ENCODE measurements around the gene MAD1L1. TPM values are rescaled to one million over a fixed set of nuclear protein-coding genes. Genes with fewer than 3 reads are reported as not detected.

Gene MAD1L1
- total and polyA plus RNA-seq, 2 donors (not counting 3 experiments of a cell fraction or from before 2014, with no cell fraction given) = 34.1 to 42.3 TPM

DNA sequence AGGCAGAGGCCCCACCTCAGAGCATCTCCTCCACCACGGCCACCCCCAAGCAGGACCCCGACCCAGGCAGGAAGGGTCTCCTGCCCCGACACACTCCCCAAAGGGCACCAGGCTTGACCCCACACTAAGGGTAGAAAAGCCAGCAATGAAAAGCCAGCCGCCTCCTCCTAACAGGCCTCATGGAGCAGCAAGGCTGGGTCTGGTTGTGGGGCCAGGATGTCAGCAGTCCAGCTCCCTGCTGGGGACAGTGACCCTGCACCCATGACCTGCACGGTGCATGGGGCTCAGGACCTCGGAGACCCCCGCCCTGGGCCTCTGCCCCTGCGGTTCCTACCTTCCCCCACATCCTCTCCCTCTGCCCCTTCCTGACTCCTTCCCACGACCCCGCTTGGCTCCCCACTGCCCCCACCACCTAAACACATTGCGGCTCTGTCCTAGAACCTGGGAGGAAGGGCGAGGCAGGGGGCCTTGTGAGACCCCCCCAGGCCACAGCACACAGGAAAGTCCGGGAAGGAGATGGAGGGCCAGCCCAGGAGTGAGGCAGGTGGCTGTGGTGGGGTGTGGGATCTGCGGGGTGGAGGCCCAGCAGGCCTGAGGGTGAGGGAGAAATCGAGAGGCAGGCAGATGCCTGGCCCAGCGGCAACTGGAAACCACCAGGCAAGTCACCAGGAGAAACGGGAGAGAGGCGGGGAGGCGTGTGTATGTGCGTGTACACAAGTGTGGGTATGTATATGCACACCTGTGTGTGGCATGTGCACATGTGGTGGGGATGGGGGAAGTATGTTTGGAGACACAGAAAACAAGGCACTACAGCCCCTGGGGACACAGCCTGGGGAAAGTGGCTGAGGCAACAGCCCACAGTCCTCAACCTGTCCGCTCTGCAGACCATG lies 229.9 kb downstream of the MAD1L1 start:
- Histone ChIP-seq H3K79me2 (ENCODE audit: control insufficient read depth, insufficient read depth, low read length) (no peaks in the 10 kb centered on the region), H3K27me3 (ENCODE audit: control insufficient read depth in 2 of 2, insufficient read depth in 2 of 2, low read length in 2 of 2) (no peaks in the 10 kb centered on the region), H3K4me3 (replicated peaks in 1 of 3; ENCODE audit: insufficient read depth in 1 of 3, low read depth in 1 of 3, low read length in 3 of 3) (no peak overlapping the region), H3K9me1 (replicated peaks; ENCODE audit: control insufficient read depth, extremely low read depth, insufficient read depth, low read length) (no peaks in the 10 kb centered on the region), H3K4me1 (ENCODE audit: control insufficient read depth, extremely low read depth, insufficient read depth, low read length) (no peaks in the 10 kb centered on the region), H3K36me3 (ENCODE audit: control insufficient read depth in 2 of 2, extremely low read depth in 1 of 2, insufficient read depth in 2 of 2, low read length in 2 of 2) (no peaks in the 10 kb centered on the region), H3K9me3 (replicated peaks; ENCODE audit: control insufficient read depth, insufficient read depth, low read length) (no peaks in the 10 kb centered on the region), H4K20me1 (replicated peaks; ENCODE audit: control insufficient read depth, extremely low read depth, insufficient read depth, low read length) (no peaks in the 10 kb centered on the region), H3K4me2 (ENCODE audit: insufficient read depth, low read length) (no peak overlapping the region), H3K9ac (replicated peaks; ENCODE audit: extremely low read depth, insufficient read depth, low read length) (no peak overlapping the region), H3K27ac (ENCODE audit: insufficient read depth, low read depth, low read length) (no peak overlapping the region), H2AFZ (ENCODE audit: low read depth, low read length) (no peak overlapping the region)
- TF ChIP-seq, protein P1, sequence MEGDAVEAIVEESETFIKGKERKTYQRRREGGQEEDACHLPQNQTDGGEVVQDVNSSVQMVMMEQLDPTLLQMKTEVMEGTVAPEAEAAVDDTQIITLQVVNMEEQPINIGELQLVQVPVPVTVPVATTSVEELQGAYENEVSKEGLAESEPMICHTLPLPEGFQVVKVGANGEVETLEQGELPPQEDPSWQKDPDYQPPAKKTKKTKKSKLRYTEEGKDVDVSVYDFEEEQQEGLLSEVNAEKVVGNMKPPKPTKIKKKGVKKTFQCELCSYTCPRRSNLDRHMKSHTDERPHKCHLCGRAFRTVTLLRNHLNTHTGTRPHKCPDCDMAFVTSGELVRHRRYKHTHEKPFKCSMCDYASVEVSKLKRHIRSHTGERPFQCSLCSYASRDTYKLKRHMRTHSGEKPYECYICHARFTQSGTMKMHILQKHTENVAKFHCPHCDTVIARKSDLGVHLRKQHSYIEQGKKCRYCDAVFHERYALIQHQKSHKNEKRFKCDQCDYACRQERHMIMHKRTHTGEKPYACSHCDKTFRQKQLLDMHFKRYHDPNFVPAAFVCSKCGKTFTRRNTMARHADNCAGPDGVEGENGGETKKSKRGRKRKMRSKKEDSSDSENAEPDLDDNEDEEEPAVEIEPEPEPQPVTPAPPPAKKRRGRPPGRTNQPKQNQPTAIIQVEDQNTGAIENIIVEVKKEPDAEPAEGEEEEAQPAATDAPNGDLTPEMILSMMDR (IDR thresholded peaks at IDR 0.05; ENCODE audit: extremely low read depth in 1 of 2, insufficient read depth in 1 of 2, low read depth in 1 of 2, low read length in 2 of 2) = no peak
- TF ChIP-seq, protein P2, sequence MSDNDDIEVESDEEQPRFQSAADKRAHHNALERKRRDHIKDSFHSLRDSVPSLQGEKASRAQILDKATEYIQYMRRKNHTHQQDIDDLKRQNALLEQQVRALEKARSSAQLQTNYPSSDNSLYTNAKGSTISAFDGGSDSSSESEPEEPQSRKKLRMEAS (IDR thresholded peaks at IDR 0.05; ENCODE audit: insufficient read depth, insufficient read length) = no peak
- no peak for TF ChIP-seq POLR2AphosphoS5 (IDR thresholded peaks at IDR 0.05; ENCODE audit: insufficient read depth, low read depth, low read length)
- no peak for TF ChIP-seq MYC (IDR thresholded peaks at IDR 0.05; ENCODE audit: low read depth, low read length)
- TF ChIP-seq JUN (IDR thresholded peaks at IDR 0.05; ENCODE audit: borderline replicate concordance, insufficient read depth, insufficient read length, low read depth) = no peak
- TF ChIP-seq POLR2A (IDR thresholded peaks at IDR 0.05; ENCODE audit: low read depth, low read length) = no peak
- no peak for TF ChIP-seq EZH2 (IDR thresholded peaks at IDR 0.05; ENCODE audit: borderline replicate concordance, low read depth, low read length, severe bottlenecking)
- no peak for TF ChIP-seq GATA2 (IDR thresholded peaks at IDR 0.05; ENCODE audit: insufficient read depth, insufficient read length, low read depth, low read length)
- no peak for TF ChIP-seq FOS (IDR thresholded peaks at IDR 0.05; ENCODE audit: borderline replicate concordance, insufficient read depth, low read length)
- CTCF ChIA-PET = no interaction called here
- FAIRE-seq (no peak), DNase-seq (ENCODE audit: low read depth, low spot score) (no peak)
- intact Hi-C loops (cut with micrococcal nuclease) (no loop called here), dilution Hi-C loops (cut with MboI; ENCODE audit: extremely low pct_ligation_motif_present, low sequenced_read_pairs) (no loop called here)
- BruUV-seq (replicated peaks) = no TSS peak
- POLR2A ChIA-PET = no interaction called here
